NCI-H2081 treated with DMSO at 0.1 percent for 48 hours (cell line): ENCODE data around the gene CYBB.

ENCODE experiments used
- DNase-seq: peaks from one replicate; lab custom pipeline; 2025; lab: John Stamatoyannopoulos, UW

Gene CYBB

DNA sequence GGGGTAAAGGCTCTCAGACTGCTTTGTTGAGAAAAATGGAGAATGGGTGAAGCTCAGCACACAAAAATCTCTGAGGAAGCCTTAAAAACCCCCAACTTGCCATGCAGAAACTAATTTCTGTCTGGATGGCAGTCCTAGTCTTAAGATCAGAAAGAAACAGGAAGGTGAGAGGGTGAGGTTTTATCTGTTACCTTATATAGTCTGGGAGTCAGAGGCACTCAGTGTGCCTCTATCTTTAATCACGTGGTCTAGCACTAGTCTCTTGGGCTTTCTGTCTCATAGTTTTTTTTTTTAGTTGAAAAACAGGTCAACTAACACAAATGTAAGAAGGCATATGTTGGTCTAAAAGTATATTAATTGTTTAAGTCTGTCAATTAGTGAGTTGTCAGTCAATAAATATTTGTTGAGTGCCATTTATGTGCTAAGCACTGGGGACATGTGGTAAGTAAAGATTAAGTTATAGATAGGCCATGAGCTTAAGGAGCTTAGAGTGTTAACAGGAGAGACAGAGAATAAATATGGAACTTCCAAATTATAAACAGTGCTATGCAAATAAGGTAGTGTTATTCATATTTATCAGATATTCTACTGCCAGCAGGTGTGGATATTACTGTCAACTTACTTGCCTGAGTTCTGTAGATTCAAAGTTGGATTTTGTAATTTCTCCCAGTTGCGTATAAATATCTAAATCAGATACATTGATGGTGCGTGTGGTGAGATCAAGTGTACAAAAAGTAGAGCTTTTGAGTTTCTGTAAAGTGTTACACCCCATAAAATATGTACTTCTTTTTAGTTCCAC, 7.0 kb downstream of the CYBB start:
- DNase-seq = no peak

DNA sequence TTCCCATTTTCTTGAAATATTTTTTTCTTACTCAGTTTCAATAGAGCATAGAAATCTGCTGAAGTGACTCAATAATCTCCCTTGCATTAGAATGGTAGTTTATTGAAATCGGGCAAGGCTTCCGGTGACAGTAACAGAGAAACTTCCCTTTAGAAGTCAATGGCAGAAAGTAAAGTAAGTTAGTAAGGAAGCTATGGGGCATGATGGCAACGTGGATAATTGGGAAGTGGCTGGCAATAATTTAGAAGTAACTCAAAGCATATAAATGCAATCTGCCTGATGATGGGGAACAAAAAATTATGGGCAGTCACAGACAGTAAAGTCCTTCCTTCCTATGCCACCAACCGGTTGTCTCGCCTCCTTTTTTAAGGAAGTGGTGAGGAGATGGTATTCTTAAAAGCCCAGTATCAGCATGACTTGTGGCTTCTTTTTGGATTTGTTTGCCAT, 7.6 kb downstream of the CYBB start:
- no peak for DNase-seq

DNA sequence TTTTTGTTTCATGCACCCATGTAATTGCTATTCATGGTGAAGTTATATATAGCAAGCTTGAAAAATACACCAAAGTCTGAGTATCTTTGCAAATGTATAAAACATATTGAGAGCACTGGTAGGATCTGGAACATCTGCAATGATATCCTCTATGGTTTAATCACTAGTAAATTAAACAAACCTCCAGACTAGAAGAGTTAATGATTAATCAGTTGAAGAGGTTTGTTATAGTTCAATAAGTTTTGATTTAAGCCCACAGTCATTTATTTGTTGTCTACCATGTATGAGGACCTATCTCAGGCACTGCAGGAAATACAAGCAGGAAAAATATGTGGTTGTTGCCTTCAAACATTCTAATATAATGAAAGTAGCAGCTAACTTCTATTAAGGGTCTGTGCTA, 16.5 kb downstream of the CYBB start:
- no peak for DNase-seq

DNA sequence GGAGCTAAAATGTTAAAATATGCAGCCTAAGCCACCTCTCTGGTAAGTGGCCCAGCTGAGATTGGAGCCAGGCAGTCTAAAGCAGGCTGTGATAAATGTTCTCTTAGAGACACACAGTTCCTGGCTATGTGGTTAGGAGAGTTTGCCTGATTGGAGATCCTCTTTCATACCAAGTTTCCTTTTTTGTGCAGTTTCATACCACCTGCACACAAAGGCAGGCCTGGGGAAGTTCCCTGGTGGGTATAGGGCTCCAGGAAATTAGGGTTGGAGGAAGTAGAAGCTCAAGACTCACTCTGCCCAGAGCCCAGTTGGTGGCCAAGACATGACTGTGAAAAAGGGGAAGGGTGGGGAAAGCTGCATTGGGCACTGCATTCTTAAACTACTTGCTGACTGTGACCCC, 16.9 kb downstream of the CYBB start:
- no peak for DNase-seq

DNA sequence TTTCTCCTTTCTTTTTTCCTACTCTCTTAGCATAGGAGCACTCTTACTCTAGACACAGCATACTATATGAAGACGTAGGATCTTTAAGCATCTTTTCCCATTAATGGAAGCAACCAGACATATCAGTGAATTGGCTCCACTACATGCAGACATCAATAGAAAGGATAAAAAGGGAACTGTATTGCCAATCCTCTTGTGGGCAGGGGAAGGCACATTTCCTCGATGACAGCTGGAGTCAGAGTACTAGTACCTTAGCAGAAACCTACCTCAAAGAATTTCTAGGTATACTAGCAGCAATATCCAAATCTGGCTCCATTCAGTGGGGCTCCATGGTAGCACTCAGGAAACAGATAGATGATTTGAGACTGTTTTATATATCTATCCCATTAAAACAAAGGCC, 20.1 kb downstream of the CYBB start:
- DNase-seq = no peak

DNA sequence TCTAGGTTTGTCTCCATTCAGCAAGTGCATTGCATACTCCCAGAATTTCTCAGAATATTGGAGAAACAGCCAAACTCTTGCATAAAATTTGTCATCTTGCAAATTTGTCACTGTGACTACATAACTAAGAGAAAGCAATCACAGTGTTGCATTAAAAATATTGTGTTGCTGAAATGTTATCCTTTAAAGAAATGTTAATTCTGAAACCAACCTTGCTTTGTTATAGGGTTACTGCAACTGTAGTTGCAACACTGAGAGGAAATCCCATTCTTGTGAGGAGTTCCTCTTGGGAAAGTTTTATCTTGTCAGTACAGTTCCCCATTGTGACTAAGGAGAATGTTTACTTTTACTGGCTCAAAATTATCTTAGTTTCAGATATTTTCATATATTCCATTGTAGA, 20.9 kb downstream of the CYBB start:
- no peak for DNase-seq

DNA sequence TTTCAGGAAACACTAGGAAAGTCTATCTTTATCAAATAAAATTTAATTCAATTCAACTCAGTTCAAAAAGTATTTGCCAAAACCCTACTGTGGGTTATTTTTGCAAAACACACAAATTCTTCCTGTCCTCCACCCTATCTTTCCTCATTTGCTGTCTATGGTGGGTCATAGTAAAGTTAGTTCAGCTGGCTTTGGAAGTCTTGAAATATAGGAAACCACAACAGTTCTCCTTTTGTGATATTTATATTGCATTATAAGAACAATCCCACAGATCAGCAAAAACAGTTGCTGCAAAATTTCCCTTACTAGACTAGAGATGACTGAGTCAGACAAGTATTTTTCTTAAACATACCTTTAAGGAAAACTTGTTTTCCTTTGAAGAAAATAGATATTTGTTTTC, 22.2 kb downstream of the CYBB start:
- DNase-seq = no peak

DNA sequence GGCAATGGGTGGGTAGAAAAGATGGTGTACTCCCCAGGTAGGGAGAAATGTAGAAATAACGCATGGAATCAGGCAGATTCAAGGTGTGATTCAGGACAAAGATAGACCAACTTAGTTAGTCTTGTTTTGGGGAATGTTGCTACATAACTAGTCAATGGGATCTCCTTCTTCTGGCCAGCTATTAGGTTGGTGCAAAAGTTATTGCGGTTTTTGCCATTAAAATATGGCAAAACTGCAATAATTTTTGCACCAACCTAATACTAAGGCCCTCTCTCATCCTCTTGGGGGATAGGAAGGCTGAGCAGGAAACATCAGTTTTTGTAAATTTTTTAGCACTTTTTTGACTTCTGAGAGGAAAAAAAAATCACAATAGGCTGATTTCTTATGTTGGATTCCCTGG, 23.2 kb downstream of the CYBB start:
- no peak for DNase-seq

DNA sequence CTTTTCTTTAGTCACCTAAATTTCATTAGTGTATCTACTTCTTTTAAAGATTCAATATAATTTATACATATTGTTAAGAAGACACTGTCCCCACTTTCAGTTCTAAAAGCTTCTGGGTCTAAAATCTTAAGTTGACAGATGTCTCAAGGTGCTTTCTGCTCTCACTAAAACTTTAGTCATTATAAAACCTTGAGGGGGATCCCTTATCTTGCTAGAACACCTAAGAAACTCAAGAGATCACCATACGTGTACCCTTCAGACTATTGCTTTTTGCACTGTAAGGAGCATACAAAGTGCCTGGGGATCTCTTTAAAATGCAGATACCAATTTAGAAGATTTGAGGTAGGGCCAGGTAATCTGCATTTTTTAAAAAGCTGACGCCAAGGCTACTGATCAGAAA, 30.1 kb downstream of the CYBB start:
- DNase-seq = no peak

DNA sequence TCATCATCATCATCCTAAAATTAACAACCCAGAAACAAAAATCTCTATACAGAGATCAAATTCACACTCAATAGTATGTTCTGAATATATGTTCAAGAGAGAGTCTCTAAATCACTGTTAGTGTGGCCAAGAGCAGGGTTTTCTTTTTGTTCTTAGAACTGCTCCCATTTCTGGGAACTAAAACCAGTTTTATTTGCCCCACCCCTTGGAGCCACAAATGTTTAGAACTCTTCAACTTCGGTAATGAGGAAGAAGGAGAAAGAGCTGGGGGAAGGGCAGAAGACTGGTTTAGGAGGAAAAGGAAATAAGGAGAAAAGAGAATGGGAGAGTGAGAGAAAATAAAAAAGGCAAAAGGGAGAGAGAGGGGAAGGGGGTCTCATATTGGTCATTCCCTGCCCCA, 32.3 kb downstream of the CYBB start:
- no peak for DNase-seq

DNA sequence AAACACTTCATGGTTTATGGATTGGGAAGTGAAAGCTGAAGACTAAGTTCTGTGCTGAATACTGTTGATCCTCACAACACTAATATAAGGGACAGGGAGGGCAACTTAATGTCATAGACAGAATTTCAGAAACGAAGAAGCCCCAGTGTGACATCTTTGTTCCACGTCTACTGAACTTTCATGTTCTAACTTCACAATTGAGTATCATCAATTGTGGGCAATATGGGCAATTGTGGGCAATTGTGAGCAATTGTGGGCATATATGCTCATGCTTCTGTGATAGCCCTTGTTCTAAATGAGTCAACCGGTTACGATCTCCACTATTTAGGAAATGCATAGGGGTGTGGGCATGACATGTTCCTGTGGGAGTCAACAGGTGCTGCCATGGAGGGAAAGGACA, 33.7 kb downstream of the CYBB start:
- no peak for DNase-seq

DNA sequence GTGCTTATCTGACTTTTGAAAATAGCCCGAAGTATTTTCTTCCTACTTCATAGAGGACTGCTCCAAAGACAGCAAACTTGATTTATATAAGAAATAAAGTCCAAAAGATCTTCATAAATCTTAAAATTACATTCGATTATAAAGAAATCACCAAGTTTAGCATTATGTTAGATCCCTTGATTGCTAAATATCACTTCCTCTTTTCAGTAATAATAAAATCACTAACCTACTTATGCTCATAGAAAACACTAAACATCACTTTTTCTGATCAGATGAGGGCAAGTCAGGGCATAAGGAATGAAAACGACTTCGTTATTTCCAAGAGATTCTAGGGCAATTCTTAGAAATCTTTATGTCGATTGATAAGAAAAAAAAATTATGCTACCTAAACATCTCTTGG, 35.5 kb downstream of the CYBB start:
- no peak for DNase-seq

DNA sequence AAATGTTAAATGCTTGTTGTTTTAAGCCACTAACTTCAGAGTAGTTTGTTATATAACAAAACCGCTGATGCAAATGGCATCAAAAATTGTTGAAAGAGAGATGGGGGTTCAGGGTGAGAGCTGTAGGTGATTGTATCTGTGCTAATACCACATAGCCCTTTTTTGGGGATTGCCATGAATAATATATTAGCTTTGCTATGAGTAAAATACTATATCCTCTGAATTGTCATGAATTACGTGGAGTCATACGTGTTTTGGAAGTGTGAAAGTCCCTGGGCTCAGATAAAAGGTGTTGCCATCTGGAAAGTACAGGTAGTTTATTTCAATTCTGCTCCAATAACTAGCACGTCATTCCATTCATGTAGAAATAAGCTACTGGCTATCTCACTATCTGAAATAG, 36.9 kb downstream of the CYBB start:
- no peak for DNase-seq

DNA sequence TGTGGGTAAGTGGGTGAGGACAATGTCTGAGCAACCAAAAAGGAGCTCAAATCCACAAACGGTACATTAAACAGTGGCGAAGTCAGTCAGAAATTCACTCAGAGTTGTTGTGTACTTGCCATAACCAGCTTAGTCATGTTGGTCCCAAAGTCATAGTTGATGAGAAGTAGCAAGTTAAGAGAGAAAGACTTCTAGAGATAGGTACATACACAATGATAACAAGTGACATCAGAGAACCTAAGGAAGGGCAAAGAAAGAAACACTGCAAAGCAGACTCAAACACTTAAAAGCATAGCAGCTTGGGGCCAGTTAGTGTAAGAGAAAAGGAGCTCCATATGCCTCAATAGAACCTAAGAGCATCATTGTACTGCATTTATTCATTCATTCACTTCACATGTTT, 37.3 kb downstream of the CYBB start:
- DNase-seq = no peak

DNA sequence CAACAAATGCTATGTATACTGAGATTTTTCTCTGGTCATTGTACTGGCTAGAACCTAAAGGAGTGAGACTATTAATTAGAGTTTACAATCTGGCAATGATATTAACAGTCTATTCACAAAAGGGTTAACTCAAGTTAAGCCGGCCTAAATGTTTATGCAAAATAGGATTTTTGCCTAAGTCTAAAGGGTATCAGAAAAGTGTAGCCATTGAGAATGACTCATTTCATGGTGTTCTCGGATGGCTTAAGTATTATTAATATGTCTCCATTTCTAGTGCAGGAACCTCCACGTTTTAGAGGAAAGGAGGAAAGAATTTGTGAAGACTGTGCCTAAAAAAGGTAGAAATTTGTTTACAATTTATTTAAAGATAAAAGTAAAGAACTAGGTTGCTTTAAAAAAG, 37.7 kb downstream of the CYBB start:
- DNase-seq = no peak

DNA sequence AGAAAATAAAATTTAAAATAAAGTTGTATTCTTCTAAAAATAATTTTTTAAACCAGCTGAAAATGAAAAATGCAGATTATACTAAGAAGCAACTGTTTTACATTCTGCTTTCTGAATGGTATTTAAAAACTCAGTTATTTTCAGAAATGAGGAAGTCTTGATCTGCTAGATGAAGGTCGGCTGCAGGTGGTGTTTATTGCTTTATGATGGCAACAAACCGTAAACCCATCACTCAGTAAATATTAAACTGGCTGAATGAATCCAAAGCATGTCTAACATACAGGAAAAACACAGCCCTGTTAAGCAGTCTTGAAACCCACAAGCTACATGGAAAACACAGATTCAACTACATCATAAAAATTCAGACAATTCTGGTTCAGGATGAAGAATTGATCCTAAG, 38.2 kb downstream of the CYBB start:
- no peak for DNase-seq

DNA sequence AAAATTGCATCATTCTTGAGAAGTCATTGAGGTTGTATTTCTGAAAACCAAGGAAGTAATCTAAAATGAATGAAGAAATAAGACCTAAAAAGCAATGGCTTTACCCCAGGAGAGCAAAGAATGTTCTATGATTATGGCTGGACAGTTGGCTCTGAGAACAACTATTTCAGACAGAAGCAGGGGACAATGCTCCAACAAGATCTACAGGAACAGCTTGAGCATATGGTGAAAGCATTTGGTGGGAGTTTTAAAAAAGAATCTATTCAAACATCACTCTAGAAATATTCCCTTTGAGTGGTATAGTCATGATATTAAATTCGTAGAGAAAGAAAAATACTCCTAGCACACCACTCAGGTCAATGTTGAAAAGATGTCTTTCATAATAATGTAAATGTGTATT, 40.8 kb downstream of the CYBB start:
- DNase-seq = no peak

DNA sequence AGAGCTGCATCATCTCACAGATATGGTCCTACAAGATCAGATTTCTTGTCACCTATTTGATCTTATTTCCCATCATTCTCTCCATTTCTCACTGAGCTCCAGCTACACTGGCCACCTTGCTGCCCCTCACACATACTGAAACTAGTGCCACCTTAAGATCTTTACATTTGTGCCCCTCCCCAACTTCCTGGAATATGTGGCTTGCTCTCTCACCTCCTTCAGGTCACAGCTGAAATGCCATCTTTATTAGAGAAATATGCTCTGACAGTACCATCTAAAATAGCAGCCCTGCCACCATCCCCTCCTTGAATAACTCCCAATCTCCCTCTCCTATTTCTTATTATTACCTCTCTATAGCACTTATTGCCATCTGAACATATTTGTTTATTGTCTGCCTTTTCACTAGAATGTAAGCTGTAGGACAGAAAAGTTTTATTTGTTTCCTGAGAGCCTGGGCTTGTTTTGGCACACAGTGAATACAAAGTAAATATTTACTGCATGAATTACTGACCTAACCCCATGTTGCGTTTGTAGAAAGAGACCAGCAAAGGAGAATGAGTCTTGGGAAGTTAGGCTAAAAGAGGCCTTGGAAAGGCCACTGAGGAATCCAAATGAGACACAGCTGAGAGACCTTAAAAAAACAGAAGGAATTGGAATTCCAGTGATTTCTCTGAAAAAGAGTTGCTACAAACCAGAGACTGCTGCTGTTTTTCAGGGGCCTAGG, 44.8 kb downstream of the CYBB start:
- DNase-seq = no peak

DNA sequence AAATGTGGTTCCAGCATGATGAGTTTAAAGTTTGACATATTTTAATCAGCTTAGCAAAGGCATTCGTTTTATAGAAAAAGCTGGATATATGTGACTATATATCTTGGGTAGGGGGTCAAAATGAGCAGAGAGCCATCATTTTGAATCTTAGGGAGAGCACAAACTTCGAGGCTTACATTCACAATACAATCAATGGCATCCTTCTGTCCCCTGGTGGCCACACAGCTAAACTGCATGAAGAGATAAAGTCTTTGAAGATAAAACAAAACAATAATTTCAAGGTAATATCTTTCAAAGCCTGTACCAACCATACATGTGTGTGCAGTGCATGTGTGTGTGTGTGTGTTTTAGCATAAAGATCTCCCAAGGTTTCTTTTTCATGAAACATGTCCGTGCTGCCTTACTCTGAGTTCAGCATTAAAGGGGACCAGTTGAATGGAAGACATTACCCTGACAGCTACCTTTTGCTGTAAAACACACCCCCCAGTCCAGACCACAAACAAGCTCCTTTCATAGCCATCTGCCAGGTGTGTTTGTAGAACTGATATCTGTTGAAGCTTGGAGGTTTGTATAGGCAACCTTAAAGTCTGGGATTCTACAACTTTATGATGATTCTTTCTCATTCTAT, 45.5 kb downstream of the CYBB start:
- DNase-seq = no peak

DNA sequence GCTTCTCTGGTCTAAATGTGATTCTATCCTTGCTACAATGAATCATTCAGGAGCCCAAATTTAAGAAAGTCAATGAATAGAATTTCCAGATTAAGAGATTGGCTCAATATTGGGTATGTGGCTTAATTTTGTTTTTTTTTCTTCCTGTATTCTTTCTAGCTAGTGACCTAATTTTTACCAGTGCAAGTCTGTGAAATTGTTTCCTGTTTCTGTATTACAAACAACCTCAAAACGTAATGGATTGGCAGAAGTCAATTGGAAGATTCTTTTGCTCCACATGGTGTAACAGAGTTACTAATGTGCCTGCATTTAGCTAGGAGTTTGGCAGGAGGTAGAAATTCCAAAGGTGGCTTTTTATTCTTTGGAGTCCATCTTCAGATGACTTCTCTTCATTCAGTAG, 49.9 kb downstream of the CYBB start:
- DNase-seq = no peak

DNA sequence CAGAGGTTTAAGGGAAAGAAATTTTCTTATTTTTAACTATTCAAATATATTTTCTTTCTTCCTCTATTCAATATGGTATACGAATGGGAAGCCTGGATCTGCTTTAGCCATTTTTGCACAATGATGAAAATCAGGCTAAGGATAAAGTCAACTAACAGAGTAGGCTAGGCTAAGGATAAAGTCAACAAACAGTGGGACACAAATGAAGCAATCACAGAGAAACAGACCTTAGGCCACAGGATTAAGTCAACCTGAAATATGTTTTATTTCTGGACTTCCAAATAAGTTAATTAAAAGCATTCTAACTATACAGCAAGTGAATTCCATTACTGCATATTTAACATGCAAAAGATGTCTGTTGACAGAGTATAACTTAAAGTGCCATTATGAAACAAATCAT, 50.5 kb downstream of the CYBB start:
- DNase-seq = no peak

DNA sequence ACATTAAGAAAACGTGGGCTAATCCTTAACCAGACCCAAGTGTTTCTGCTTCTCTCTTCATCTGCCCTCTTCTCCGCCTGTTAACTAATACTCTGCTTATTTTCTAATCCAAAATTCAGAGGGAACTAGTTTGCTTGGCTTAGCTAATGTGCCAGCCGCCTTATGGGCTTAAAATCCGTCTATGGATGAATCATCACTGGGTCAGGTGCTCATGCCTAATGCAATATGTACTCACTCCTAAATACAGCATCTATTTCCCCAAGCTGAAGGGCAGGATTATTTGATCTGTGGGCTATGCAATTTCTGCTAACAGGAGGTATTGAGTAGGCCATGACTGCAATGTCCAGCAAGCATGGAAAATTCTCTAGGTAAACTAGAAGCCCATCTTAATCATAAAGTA, 55.1 kb downstream of the CYBB start:
- no peak for DNase-seq

DNA sequence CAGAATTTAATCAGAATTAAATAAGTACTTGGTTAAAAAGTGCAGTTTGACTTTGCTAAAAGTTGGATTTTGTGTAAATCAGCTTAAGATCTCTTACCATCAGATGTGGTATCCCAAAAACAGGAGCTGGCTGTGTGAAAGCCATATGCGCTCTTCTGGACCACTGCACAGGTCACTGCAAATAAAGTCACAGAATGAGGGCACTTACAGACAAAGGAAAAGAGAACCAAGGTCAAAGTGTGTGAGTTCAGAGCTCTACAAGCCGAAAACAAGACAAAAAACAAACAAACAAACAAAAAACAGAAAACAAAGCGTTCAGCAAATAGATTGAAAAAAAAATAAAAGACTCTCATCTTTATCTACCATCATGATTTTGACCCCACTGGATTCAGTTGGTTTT, 61.1 kb downstream of the CYBB start:
- DNase-seq = no peak
